ENCODE measurements around the gene RNF115.
"Not testable (repeated sequence)": the region's sequence is repeated elsewhere in the genome, so short reads cannot be mapped to it uniquely, and the experiment has no call there.

DNA sequence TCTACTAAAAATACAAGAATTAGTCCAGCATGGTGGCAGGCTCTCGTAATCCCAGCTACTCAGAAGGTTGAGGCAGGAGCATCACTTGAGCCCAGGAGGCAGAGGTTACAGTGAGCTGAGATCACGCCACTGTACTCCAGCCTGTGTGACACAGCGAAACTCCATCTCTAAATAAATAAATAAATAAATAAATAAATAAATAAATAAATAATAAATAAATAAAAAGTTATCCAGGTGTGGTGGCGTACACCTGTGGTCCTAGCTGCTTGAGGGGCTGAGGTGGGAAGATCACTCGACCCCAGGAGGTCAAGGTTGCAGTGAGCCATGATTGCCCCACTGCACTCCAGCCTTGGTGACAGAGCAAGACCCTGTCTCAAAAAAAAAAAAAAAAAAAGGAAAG is 105.4 kb downstream of the RNF115 start:
- TF ChIP-seq, protein P1, sequence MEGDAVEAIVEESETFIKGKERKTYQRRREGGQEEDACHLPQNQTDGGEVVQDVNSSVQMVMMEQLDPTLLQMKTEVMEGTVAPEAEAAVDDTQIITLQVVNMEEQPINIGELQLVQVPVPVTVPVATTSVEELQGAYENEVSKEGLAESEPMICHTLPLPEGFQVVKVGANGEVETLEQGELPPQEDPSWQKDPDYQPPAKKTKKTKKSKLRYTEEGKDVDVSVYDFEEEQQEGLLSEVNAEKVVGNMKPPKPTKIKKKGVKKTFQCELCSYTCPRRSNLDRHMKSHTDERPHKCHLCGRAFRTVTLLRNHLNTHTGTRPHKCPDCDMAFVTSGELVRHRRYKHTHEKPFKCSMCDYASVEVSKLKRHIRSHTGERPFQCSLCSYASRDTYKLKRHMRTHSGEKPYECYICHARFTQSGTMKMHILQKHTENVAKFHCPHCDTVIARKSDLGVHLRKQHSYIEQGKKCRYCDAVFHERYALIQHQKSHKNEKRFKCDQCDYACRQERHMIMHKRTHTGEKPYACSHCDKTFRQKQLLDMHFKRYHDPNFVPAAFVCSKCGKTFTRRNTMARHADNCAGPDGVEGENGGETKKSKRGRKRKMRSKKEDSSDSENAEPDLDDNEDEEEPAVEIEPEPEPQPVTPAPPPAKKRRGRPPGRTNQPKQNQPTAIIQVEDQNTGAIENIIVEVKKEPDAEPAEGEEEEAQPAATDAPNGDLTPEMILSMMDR (IDR thresholded peaks at IDR 0.05), result not testable (repeated sequence)
- not testable (repeated sequence) for TF ChIP-seq POLR2A, EP300, POLR2AphosphoS5 (IDR thresholded peaks at IDR 0.05)

Measured in gastroesophageal sphincter (tissue), 3 donors.